Neutrophil (primary cell): ENCODE results near the gene JPT2.

Source experiments
- H3K27ac ChIP-seq: fragments of 200-600 bp; sonication (generic); 2 replicates; pipeline ENCODE4 v1.5.1; 2016; ENCODE audit warnings: mild to moderate bottlenecking, moderate library complexity
- H3K27me3 ChIP-seq: fragments of 200-600 bp; sonication (generic); 2 replicates; pipeline ENCODE4 v1.6.0; 2016; ENCODE audit warnings: mild to moderate bottlenecking
- H3K36me3 ChIP-seq: fragments of 200-600 bp; sonication (generic); 2 replicates; pipeline ENCODE4 v1.5.1; 2017
- H3K4me1 ChIP-seq, 2 experiments: fragments of 200-600 bp in 1 of 2; sonication (generic) in 1 of 2; 1 replicate in 1 of 2; 2 replicates in 1 of 2; pipeline versions ENCODE4 v1.5.1 to v1.6.1; 2013 to 2016; ENCODE audit warnings: low read depth in 1 of 2, low read length in 1 of 2, mild to moderate bottlenecking in 1 of 2, moderate library complexity in 1 of 2; ENCODE audit not compliant: control insufficient read depth in 1 of 2, insufficient read depth in 1 of 2
- H3K4me3 ChIP-seq, 2 experiments: fragments of 200-600 bp in 1 of 2; sonication (generic) in 1 of 2; 1 replicate in 1 of 2; 2 replicates in 1 of 2; pipeline ENCODE4 v1.5.1; 2013 to 2016; ENCODE audit warnings: low read depth in 1 of 2, low read length in 1 of 2, mild to moderate bottlenecking in 1 of 2, moderate library complexity in 1 of 2
- H3K9me3 ChIP-seq: fragments of 200-600 bp; sonication (generic); 2 replicates; pipeline ENCODE4 v1.5.1; 2016
- TF ChIP-seq, protein P1 (sequence below): fragments of 200-600 bp; sonication (generic); IDR thresholded peaks from 2 replicates; pipeline ENCODE4 v1.5.1; 2016; ENCODE audit warnings: antibody characterized with exemption

JPT2 gene

DNA sequence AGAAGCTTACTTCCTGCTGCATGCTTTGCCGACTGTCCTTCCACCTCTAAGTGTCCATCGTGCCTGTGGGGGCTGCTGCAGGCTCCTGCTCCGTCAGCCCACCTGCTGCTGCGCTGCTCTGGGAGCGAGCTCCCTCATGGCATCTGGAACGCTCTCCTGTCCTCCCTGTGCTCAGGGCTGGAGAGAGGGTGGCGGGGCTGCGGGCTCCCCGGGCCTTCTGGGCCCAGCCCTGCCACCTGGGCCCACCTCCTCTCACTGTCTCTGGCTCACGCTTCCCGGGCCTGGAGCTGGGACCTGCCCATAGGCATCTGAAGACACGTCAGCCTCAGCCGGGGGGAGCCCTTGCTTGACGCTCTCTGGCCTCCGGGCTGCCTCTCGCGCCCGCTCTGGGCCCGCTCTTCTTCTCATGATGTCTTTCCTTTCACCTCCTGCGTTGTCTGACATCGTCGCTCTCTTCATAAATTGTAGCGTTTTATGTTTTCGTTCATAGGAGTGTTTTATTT lies 66.3 kb downstream of the JPT2 start:
- Histone ChIP-seq H3K27ac (no peak overlapping the region), H3K27me3 (no peaks in the 10 kb centered on the region), H3K9me3 (no peaks in the 10 kb centered on the region), H3K4me1 (no peaks in the 10 kb centered on the region), H3K36me3 (peaks cover 74% of the 10 kb centered on the region), H3K4me3 (no peak overlapping the region)
- TF ChIP-seq, protein P1, sequence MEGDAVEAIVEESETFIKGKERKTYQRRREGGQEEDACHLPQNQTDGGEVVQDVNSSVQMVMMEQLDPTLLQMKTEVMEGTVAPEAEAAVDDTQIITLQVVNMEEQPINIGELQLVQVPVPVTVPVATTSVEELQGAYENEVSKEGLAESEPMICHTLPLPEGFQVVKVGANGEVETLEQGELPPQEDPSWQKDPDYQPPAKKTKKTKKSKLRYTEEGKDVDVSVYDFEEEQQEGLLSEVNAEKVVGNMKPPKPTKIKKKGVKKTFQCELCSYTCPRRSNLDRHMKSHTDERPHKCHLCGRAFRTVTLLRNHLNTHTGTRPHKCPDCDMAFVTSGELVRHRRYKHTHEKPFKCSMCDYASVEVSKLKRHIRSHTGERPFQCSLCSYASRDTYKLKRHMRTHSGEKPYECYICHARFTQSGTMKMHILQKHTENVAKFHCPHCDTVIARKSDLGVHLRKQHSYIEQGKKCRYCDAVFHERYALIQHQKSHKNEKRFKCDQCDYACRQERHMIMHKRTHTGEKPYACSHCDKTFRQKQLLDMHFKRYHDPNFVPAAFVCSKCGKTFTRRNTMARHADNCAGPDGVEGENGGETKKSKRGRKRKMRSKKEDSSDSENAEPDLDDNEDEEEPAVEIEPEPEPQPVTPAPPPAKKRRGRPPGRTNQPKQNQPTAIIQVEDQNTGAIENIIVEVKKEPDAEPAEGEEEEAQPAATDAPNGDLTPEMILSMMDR: no peak

DNA sequence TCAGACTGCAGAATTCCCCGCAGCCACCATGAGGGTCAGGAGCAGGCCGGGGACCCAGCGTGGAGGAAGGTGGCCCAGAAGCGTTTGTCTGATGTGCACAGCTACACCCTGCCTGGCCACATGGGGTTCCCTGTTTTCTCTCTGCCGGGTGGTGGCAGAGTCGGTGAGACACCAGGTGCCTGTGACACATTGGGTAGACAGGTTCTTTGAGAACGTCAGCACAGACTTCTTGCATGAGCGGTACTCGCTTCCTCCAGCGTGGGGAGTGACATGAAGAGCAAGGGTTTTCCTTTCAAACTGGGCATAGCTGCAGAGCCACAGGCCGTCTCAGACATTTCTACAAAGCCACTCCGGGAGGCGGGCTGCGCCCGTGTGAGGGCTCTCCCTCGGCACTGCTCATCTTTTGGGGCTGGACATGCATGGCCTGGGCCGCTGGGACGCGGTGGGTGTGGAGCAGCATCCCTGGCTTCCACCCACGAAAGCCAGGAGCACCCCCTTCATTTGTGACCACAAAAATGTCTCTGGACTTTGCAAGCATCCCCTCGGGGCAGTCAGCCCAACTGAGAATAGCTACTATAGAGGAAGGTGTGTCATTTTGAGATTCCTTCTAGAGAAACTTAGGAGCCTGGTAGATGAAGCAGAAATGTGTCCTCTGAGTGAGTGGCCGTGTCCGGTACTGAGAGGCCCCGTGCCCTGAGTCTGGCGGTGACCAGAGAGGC lies 67.3 kb downstream of the JPT2 start:
- Histone ChIP-seq H3K36me3 (peaks cover 83% of the 10 kb centered on the region), H3K4me1 (no peaks in the 10 kb centered on the region), H3K27ac (no peak overlapping the region), H3K27me3 (no peaks in the 10 kb centered on the region), H3K4me3 (no peak overlapping the region), H3K9me3 (no peaks in the 10 kb centered on the region)
- TF ChIP-seq, protein P1: no peak

DNA sequence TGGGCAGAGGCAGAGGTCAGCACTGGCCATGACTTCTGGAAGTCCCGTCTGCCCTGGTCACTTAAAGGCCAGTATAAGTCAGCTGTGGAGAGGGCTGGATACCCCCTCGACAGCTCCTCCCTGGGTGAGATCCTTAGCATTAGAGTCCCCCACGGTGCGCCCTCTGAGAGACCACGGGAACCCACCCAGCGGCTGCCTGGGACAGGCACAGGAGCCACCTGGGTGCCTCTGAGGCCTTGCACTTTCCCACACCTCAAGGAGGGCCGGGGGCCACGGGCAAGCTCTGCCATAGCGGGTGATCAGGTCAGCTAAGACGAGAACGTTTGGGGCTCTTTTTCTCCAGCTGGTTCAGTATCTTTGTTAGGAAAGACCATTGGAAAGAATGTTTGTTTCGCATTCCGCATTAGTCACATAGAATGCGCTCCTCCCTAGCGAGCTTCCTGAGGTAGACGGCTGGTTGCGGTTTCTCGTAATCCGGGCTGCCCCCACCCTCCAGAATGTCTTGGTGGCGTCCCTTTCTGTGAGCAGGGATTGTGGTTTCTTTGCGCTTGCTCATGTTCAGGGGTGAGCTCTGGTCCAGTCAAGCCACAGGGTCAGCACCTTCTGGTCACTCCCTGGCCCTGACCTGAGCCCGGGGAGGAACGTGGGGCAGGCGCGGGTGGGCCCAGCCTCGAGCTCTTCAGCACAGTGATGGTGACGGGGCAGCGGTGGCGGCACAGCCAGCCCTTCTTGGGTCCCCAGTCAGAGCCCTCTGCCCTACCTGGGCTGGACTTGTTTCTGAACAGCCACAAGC lies 68.0 kb downstream of the JPT2 start:
- Histone ChIP-seq H3K4me1 (no peaks in the 10 kb centered on the region), H3K27ac (no peak overlapping the region), H3K4me3 (no peak overlapping the region), H3K9me3 (no peaks in the 10 kb centered on the region), H3K36me3 (peaks cover 81% of the 10 kb centered on the region), H3K27me3 (no peaks in the 10 kb centered on the region)
- TF ChIP-seq, protein P1: no peak

DNA sequence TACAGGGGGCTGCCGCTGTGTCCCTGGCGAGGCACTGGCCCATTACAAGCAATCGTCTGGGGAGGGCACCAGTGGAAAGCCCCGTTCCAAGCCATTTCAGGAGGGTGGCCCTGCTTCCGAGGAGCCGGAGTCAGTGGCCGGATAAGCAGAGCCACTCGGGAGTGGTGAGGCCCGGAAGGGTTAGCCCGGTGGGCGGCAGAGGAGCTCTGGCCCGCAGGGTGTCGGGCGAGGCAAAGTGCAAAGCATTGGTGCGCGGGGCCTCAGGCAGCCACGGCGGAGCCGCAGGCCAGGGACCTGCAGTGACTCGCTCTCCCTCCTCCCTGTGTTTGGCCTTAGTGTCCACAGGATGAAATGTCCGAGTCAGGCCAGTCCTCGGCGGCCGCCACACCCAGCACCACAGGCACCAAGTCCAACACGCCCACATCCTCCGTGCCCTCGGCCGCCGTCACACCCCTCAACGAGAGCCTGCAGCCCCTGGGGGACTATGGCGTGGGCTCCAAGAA lies 68.7 kb downstream of the JPT2 start:
- no peak overlapping the region for H3K27ac ChIP-seq
- TF ChIP-seq, protein P1: no peak
- H3K4me3 ChIP-seq: no peak overlapping the region
- no peaks in the 10 kb centered on the region for H3K27me3 ChIP-seq
- H3K36me3 ChIP-seq: peaks cover 83% of the 10 kb centered on the region
- H3K4me1 ChIP-seq: no peaks in the 10 kb centered on the region
- no peaks in the 10 kb centered on the region for H3K9me3 ChIP-seq

DNA sequence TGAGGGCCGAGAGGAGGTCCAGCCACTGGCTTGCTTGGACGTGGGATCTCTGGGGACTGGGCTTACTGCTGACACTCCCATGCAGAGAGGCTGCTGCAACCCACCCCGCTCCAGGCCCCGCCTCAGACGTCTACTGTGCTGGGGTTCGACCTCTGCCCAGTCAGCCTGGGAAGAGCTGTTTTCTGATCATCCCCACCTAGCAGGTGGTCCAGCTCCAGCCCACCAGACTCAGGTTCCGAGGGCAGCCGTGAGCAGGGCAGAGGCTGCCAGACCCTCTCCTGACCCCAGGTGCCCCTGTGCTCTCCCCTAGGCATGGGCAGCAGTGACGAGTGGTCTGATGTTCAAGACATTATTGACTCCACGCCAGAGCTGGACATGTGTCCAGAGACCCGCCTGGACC lies 69.9 kb downstream of the JPT2 start:
- no peaks in the 10 kb centered on the region for H3K9me3 ChIP-seq
- H3K27ac ChIP-seq: no peak overlapping the region
- H3K27me3 ChIP-seq: no peaks in the 10 kb centered on the region
- H3K4me3 ChIP-seq: no peak overlapping the region
- H3K4me1 ChIP-seq: no peaks in the 10 kb centered on the region
- peaks cover 94% of the 10 kb centered on the region for H3K36me3 ChIP-seq
- TF ChIP-seq, protein P1: no peak
